Measurements from ENCODE around the gene JPH2.

GRCh38 chr20:44102582-44102981 lies 84.4 kb downstream of the JPH2 start:
- no peak for TF ChIP-seq CTCF (conservative IDR thresholded peaks at IDR 0.05; ENCODE audit: low read depth, low read length)
- TF ChIP-seq EZH2 (IDR thresholded peaks at IDR 0.05; ENCODE audit: low read length, unreplicated experiment) = no peak

All from PC-3 (cell line).